ENCODE measurements around the gene TINAG.

TINAG gene

GRCh38 chr6:54308289-54308985, at the start of gene TINAG:
Gene TINAG, plus strand, starts transcription at chr6:54308441. Its CDS starts 110 bp downstream, at chr6:54308551.
- no peak for DNase-seq

GRCh38 chr6:54260025-54260424, 48.2 kb upstream of the TINAG start:
- no peak for DNase-seq

- DNase-seq, result no peak
These were observed 45.7 kb upstream of the TINAG start for GRCh38 chr6:54262499-54262898.

GRCh38 chr6:54262971-54263370, 45.3 kb upstream of the TINAG start:
- DNase-seq, result no peak

- no peak for DNase-seq
These were observed 43.5 kb upstream of the TINAG start for GRCh38 chr6:54264581-54265272.

GRCh38 chr6:54266400-54266923, 41.8 kb upstream of the TINAG start:
- no peak for DNase-seq

- no peak for DNase-seq
These were observed 40.4 kb upstream of the TINAG start for GRCh38 chr6:54267798-54268197.

GRCh38 chr6:54273214-54273820, 34.9 kb upstream of the TINAG start:
- no peak for DNase-seq

- no peak for DNase-seq
These were observed 33.9 kb upstream of the TINAG start for GRCh38 chr6:54274383-54274782.

GRCh38 chr6:54282186-54282585, 26.1 kb upstream of the TINAG start:
- DNase-seq, result no peak

- no peak for DNase-seq
These were observed 23.9 kb upstream of the TINAG start for GRCh38 chr6:54284161-54284860.

GRCh38 chr6:54285595-54285994, 22.6 kb upstream of the TINAG start:
- DNase-seq, result no peak

- DNase-seq, result no peak
These were observed 22.1 kb upstream of the TINAG start for GRCh38 chr6:54286141-54286540.

- DNase-seq, result no peak
These were observed 19.8 kb upstream of the TINAG start for GRCh38 chr6:54288474-54288873.

GRCh38 chr6:54289426-54289825, 18.8 kb upstream of the TINAG start:
- no peak for DNase-seq

GRCh38 chr6:54291146-54291545, 17.1 kb upstream of the TINAG start:
- DNase-seq, result no peak

- no peak for DNase-seq
These were observed 16.5 kb upstream of the TINAG start for GRCh38 chr6:54291738-54292137.

GRCh38 chr6:54294965-54295532, 13.2 kb upstream of the TINAG start:
- no peak for DNase-seq

- no peak for DNase-seq
These were observed 8.5 kb upstream of the TINAG start for GRCh38 chr6:54299542-54300269.

- DNase-seq, result no peak
These were observed 6.5 kb upstream of the TINAG start for GRCh38 chr6:54301770-54302169.

- DNase-seq, result no peak
These were observed 766 bp upstream of the TINAG start for GRCh38 chr6:54307439-54307910.

- DNase-seq, result no peak
These were observed 710 bp downstream of the TINAG start for GRCh38 chr6:54308986-54309315.
